Upper lobe of left lung (tissue), 6 donors: ENCODE data around the gene SLC23A2. TPM values are rescaled to one million over a fixed set of nuclear protein-coding genes. Genes with fewer than 3 reads are reported as not detected.
A peak's percentile ranks its signal among the peaks of the same experiment; 100 is the strongest.

Source experiments
- ATAC-seq, 2 donors: fragments of 200-7000 bp; cut with Tn5 transposase; one replicate each; pipeline ENCODE4 v1.9.1; 2022; ENCODE audit warnings: mild to moderate bottlenecking in 2 of 2, moderate library complexity in 2 of 2; ENCODE audit not compliant: low FRiP score in 2 of 2
- DNase-seq, 2 donors: peaks; one replicate each; pipeline ENCODE4 v3.0.0-alpha.2; 2019 to 2020
- H3K27ac ChIP-seq, 4 donors: fragments of 200-600 bp; sonication (generic); one replicate each; pipeline ENCODE4 v1.5.1; 2016 to 2019
- H3K27me3 ChIP-seq, 4 donors: fragments of 200-600 bp; sonication (generic); one replicate each; pipeline ENCODE4 v1.5.1; 2017 to 2019
- H3K36me3 ChIP-seq, 4 donors: fragments of 200-600 bp; sonication (generic); one replicate each; pipeline ENCODE4 v1.5.1; 2016 to 2019
- H3K4me1 ChIP-seq, 4 donors: fragments of 200-600 bp; sonication (generic); one replicate each; pipeline ENCODE4 v1.5.1; 2018 to 2019
- H3K4me3 ChIP-seq, 4 donors: fragments of 200-600 bp; sonication (generic); one replicate each; pipeline ENCODE4 v1.5.1; 2017 to 2019; ENCODE audit warnings: mild to moderate bottlenecking in 2 of 4, moderate library complexity in 1 of 4
- H3K9me3 ChIP-seq, 4 donors: fragments of 200-600 bp; sonication (generic); one replicate each; pipeline ENCODE4 v1.5.1; 2018 to 2019
- CTCF ChIP-seq, 6 experiments: fragments of 450-650 bp in 4 of 6; fragments of 200-600 bp in 2 of 6; sonication (generic) in 2 of 6; IDR thresholded peaks; one replicate each; pipeline ENCODE4 v1.5.1; 2016 to 2019; ENCODE audit warnings: antibody characterized with exemption in 6 of 6
- EP300 ChIP-seq, 4 donors: sonication (generic); formaldehyde crosslinking; IDR thresholded peaks; one replicate each; pipeline ENCODE4 v1.5.1; 2017; ENCODE audit warnings: antibody characterized with exemption in 4 of 4, control low read depth in 2 of 4
- POLR2A ChIP-seq, 4 donors: fragments of 450-650 bp; IDR thresholded peaks; one replicate each; pipeline ENCODE4 v1.5.1; 2016 to 2017; ENCODE audit warnings: antibody characterized with exemption in 4 of 4, mild to moderate bottlenecking in 2 of 4
- POLR2AphosphoS5 ChIP-seq, 2 donors: sonication (generic); formaldehyde crosslinking; IDR thresholded peaks; one replicate each; pipeline ENCODE4 v1.5.1; 2017; ENCODE audit warnings: antibody characterized with exemption in 2 of 2
- WGBS, 2 donors: methylation state at CpG; one replicate each; pipeline ENCODE4 v1.1.5; 2017 to 2018; 5-methylcytosine and 5-hydroxymethylcytosine counted together
- total RNA-seq, 6 donors: library from RNA; depleted of rRNA in 4 of 6; stranded (reverse); fragments of >200 nt in 4 of 6; gene quantifications; one replicate each; pipeline versions ENCODE4 v1.1.0 to v1.2.1, GENCODE V29; 2016 to 2021
- donor health status: DM: no; HTN: no; CAD: no; lungs with moderate emphysema.
- donor health status: DM: no; HTN: yes; CAD: no; lungs with severe emphysema.

SLC23A2 gene
- total RNA-seq, 6 donors from 2014 or later, result 13.1 to 26.2 (median 19.2) TPM

DNA sequence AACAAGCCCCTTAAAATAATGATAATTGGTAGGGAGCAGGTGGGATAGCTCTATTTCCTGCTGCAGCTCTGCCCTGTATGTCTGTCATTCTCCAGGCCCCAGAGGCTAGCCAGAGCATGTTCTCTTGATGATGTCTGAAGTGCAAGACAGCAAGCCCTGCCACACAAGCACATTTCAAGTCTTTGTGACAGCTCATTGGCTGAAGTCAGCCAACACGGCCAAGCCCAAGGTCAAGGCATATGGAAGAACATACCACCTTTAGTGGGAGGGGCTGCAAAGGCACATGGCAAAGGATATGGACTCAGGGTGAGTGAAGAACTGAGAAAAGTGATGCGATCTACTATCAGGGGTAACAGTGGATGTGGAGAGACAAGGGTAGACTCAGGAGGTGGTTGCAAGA, 163.6 kb downstream of the SLC23A2 start:
- no peak for ATAC-seq
- WGBS, 2 donors, result 76 to 85% methylated on average over 2 of the region's 2 CpGs
- Histone ChIP-seq H3K36me3 (no peaks in the 10 kb centered on the region), H3K27me3 (no peaks in the 10 kb centered on the region), H3K4me3 (no peak overlapping the region), H3K4me1 (no peaks in the 10 kb centered on the region), H3K9me3 (no peaks in the 10 kb centered on the region), H3K27ac (no peak overlapping the region)
- no peak for TF ChIP-seq EP300 (IDR thresholded peaks at IDR 0.05)
- TF ChIP-seq POLR2AphosphoS5 (IDR thresholded peaks at IDR 0.05), result no peak
- no peak for TF ChIP-seq CTCF (IDR thresholded peaks at IDR 0.05)
- TF ChIP-seq POLR2A (IDR thresholded peaks at IDR 0.05), result no peak
- DNase-seq, result no peak

DNA sequence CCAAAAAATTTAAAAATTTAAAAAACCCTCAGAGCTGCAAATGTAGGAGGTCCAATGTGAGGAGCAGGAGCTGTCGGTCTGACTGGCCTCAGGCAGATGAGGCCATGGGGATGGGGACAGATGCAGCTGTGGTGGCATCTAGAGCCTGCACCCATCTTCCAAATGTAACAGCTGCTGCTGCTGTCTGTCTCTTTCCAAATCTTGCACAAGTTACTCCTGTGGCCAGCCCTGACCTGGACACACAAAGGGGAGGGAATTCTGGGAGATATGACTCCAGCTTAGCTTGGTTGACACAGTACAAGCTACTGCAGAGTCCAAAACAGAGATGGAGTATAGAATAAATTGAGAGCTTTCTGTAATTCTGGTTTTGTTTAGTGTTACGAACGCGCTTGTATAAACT, 164.4 kb downstream of the SLC23A2 start:
- Histone ChIP-seq H3K9me3 (no peaks in the 10 kb centered on the region), H3K4me3 (no peak overlapping the region), H3K36me3 (no peaks in the 10 kb centered on the region), H3K4me1 (no peaks in the 10 kb centered on the region), H3K27ac (peak overlapping the region in 1 of 4 donors; percentile 35), H3K27me3 (no peaks in the 10 kb centered on the region)
- TF ChIP-seq POLR2AphosphoS5 (IDR thresholded peaks at IDR 0.05) (peak in 1 of 2 donors; percentile 19), POLR2A (IDR thresholded peaks at IDR 0.05) (no peak)
- ATAC-seq (no peak), DNase-seq (no peak)
- WGBS, 2 donors, result 55 to 60% methylated on average over 4 of the region's 4 CpGs

DNA sequence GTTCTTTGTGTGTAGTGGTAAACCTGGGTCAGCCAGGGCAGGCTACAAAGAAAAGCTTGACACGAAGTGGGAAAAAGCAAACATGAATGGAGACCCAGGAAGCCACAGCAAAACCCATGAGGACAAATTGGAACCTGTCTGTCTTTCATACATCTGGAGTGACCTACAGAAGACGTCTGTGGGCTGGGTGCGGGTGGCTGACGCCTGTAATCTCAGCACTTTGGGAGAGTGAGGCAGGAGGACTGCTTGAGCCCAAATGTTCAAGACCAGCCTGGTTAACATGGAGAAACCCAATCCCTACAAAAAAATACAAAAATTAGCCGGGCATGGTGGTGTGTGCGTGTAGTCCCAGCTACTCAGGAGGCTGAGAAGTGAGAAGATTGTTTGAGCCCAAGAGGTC, 164.8 kb downstream of the SLC23A2 start:
- H3K36me3 ChIP-seq, result no peaks in the 10 kb centered on the region
- H3K4me3 ChIP-seq, result no peak overlapping the region
- WGBS, 2 donors, result 82 to 84% methylated on average over 6 of the region's 6 CpGs
- H3K27ac ChIP-seq, result peak overlapping the region in 1 of 4 donors; percentile 35
- no peak for DNase-seq
- no peaks in the 10 kb centered on the region for H3K9me3 ChIP-seq
- no peak for ATAC-seq
- no peaks in the 10 kb centered on the region for H3K4me1 ChIP-seq
- TF ChIP-seq POLR2AphosphoS5 (IDR thresholded peaks at IDR 0.05) (no peak), CTCF (IDR thresholded peaks at IDR 0.05) (no peak), EP300 (IDR thresholded peaks at IDR 0.05) (no peak), POLR2A (IDR thresholded peaks at IDR 0.05) (no peak)
- no peaks in the 10 kb centered on the region for H3K27me3 ChIP-seq

- H3K36me3 ChIP-seq, result no peaks in the 10 kb centered on the region
- peak overlapping the region in 1 of 4 donors; percentile 18 for H3K27ac ChIP-seq
- no peaks in the 10 kb centered on the region for H3K4me1 ChIP-seq
- WGBS, 2 donors, result 63 to 65% methylated on average over 16 of the region's 16 CpGs
- no peak overlapping the region for H3K4me3 ChIP-seq
- H3K9me3 ChIP-seq, result no peaks in the 10 kb centered on the region
- ATAC-seq (peak; percentile 79 to 94), DNase-seq (no peak)
- H3K27me3 ChIP-seq, result no peaks in the 10 kb centered on the region
- no peak for TF ChIP-seq CTCF (IDR thresholded peaks at IDR 0.05)
- TF ChIP-seq POLR2AphosphoS5 (IDR thresholded peaks at IDR 0.05), result peak in 1 of 2 donors; percentile 27
Measured at GRCh38 chr20:4835244-4836177, 165.8 kb downstream of the SLC23A2 start.

DNA sequence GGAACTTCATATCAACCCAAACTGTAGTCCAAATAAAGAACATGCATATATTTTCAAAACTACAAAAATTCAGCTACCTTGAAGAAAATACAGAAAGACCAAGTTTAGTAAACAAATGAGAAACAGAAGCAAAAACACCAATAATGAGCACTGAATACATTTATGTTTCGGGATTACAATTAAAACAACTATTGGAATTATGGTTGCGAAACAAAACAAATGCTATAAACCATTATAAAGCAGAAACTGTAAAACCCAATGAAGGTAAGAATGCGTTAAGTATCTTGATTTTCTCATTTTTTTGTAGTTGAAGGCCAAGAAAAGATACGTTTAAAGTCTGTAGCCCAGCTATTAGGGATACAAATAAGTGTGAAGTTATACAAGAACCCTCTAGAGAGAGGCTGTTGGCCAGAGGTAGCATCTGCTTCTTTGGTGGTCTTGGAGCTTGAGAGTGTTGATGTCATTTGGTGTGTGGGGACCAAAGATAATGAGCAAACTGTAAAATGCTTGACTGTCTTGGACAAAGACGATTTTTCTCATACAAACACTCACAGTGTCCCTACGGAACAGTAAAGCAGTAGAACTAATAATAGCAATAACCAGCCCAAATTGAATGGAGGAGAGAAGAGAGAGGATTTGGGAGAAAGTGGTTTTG, 168.1 kb downstream of the SLC23A2 start:
- Histone ChIP-seq H3K4me1 (peaks cover 0 to 10% (median 7%) of the 10 kb centered on the region in 4 donors), H3K4me3 (no peak overlapping the region), H3K27ac (no peak overlapping the region), H3K36me3 (no peaks in the 10 kb centered on the region), H3K9me3 (no peaks in the 10 kb centered on the region), H3K27me3 (no peaks in the 10 kb centered on the region)
- 74 to 84% methylated on average over 6 of the region's 6 CpGs for WGBS, 2 donors
- ATAC-seq (peak in 1 of 2 donors; percentile 11), DNase-seq (no peak)
- TF ChIP-seq POLR2AphosphoS5 (IDR thresholded peaks at IDR 0.05) (no peak), POLR2A (IDR thresholded peaks at IDR 0.05) (no peak), EP300 (IDR thresholded peaks at IDR 0.05) (no peak)
